NCI-H2107 treated with DMSO at 0.1 percent for 48 hours (cell line): ENCODE measurements around the gene MPPE1.
A peak's percentile ranks its signal among the peaks of the same experiment; 100 is the strongest.
"Not testable (repeated sequence)": the region's sequence is repeated elsewhere in the genome, so short reads cannot be mapped to it uniquely, and the experiment has no call there.

Experiments used
- DNase-seq: peaks from one replicate; lab custom pipeline; 2025; ENCODE audit not compliant: unreplicated experiment; lab: John Stamatoyannopoulos, UW

Gene MPPE1

DNA sequence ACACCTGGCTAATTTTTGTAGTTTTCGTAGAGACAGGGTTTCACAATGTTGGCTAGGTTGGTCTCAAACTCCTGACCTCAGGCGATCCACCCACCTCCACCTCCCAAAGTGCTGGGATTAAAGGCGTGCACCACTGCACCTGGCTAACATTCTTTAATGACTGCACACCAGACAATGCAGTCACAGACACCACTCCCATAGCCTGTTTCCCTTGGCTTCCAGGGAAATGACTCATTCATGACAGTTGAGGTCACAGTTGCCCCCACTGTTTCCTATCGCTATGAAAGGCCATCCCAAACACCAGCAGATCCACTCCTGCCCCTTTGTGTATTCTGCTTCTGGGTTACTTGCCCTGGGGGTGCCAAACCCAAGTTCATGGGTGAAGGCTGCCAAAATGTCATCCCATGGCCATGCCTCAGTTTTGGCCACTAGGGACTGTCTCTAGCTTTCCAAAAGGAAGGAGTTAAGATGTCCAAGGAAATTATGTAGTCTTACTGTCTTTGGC lies 48.2 kb downstream of the MPPE1 start:
- no peak for DNase-seq

DNA sequence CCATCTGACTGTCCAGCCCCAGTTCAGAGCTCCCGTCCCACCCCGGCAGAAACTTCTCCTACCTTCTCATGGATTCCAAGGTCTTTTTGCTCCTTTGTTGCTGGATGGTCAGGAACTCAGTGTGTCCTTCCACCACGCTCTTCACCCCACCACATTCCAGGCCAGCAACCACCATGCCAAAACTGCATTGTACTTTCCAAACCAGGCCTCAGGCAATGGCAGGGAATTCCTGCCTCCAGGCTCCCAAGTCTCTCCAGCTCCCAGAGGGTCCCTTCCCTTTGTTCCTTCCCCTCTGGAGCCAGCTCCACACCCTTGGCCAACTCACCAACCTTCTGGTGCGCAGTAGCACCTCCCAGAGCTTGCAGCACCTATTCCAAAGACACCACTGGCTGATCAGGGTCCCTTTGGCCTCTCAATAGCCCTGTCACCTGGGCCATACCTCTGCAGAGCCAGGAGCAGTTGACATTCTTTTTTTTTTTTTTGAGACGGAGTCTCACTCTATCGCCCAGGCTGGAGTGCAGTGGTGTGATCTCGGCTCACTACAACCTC lies 48.8 kb downstream of the MPPE1 start:
- DNase-seq = no peak

DNA sequence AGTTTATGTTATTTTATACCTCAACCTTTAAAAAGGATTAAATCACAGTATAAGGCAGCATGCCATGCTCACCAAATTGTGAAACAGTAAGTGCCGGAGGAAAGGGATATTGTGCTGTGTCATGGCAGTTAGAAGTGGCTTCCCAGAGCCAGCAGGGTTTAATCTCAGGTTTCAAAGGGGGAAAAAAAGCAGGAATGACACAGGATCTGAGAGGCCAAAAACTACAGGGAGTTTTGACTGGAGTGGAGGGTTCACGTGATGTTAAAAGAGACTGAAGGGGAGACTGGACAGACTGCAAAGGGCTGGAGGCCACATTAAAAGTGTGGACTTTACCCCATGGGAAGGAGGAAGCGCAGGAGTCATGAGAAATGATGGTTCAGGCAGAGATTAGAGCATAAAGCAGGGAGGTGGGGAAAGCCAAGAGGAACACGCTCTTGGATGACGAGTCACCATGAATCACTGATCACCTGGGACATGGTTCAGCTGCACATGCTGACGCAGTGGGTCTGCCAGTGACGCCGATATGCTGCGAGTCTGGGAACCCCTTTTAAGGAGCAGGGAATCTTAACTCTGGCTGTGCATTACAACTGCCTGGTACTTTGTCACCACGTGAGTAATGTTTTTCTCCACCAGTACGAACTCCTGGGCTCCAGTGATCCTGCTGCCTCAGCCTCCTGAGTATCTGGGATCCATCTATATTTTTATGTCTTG lies 50.8 kb downstream of the MPPE1 start:
- peak; percentile 59 for DNase-seq

DNA sequence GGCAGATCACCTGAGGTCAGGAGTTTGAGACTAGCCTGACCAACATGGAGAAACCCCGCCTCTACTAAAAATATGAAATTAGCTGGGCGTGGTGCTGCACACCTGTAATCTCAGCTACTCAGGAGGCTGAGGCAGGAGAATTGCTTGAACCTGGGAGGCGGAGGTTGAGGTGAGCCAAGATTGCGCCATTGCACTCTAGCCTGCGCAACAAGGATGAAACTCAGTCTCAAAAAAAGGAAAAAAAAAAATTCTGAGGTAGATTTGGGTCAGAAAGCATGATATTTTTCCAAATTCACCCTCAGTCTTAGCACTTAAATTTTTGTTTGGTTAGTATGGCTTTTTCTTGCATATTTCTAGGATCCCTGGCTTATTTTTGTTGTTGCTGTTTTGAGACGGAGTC lies 53.6 kb downstream of the MPPE1 start:
- DNase-seq = not testable (repeated sequence)

DNA sequence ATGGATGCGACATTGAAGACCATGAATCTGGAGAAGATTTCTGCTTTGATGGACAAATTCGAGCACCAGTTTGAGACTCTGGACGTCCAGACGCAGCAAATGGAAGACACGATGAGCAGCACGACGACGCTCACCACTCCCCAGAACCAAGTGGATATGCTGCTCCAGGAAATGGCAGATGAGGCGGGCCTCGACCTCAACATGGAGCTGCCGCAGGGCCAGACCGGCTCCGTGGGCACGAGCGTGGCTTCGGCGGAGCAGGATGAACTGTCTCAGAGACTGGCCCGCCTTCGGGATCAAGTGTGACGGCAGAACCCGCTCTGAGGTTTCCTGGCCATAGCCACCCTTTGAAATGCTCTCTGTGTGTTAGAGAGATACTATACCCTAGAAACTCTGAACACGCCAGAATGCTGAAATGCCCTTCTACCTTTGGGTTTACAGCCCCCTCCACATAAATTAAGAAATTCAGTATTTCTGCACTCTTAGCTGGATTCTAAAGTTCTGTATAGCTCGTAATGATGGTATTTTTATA lies 56.2 kb downstream of the MPPE1 start:
- DNase-seq = no peak

DNA sequence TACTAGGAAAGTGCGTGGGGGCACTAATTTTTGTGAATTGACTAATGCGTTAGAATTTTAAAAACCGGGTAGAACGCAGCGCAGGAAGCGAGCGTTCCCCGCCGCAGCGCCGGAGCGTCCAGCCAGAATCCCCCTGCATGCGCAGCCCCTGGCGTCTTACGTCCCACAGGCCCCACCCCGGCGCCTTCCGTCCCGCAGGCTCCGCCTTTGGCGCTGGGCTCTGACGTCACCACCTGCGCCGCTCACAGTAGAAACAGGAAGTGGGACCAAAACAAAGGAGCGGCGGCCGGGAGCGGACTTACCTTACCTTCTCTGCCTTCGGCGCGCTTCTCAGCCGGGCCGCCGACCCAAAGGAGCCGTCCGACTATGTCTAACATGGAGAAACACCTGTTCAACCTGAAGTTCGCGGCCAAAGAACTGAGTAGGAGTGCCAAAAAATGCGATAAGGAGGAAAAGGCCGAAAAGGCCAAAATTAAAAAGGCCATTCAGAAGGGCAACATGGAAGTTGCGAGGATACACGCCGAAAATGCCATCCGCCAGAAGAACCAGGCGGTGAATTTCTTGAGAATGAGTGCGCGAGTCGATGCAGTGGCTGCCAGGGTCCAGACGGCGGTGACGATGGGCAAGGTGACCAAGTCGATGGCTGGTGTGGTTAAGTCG lies 56.8 kb downstream of the MPPE1 start, which contains the start of gene CHMP1B:
TSS of gene CHMP1B (plus strand) at position 268 of the 660 bp plus-strand sequence. CDS start at position 367, 99 bp downstream.
- DNase-seq = peak; percentile 41

DNA sequence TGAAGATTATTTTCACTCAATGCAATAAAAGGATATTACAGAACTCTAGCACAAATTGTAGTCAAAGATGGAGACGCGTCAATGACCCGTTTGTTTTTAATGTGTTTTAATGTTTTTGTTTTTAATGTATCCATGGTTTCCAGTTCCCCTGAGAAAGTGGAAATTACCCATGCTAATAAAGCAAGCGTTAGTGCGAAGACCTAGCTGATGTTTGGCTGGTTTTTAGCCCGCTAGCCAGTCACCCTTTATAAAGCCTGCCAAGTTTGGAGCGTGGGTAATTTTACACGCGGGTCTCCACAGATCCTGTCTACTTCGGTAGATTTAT lies 57.3 kb downstream of the MPPE1 start:
- no peak for DNase-seq

DNA sequence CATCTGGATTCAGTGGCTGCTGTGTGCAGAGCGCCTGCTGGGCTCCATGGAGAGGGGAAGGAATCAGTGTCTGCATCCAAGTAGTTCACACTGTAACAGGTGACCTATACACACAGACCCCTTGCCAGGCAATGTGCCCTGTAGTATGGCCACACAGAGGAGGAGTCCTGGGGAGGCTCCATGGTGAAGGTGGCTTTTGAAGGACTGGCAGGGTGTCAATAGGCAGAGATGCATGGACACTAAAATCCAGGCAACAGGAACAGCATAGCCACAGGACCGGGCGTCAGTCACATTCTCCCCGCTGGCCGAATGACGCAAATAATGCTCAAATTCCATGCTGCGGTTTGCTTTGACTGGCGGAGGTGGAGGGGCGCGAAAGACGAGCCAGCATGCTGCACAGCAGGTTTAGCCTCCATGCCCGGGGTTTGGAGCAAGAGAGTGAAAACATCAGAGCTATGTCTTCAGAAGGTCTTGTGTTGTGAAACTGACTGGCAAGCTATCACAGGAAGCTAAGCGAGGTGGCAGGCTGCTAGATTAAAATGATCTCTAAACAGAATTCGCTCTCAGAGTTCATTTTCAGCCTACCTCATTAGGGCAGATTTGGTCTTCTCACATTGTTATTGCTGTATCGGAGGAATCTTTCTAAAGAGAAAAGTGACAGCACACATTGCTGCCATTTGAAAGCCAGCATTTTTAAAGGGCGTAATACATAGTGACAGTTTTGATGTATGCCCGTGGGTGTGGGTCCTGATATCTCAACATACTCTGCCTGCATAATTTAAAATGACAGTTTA lies 58.1 kb downstream of the MPPE1 start:
- DNase-seq = peak; percentile 45

DNA sequence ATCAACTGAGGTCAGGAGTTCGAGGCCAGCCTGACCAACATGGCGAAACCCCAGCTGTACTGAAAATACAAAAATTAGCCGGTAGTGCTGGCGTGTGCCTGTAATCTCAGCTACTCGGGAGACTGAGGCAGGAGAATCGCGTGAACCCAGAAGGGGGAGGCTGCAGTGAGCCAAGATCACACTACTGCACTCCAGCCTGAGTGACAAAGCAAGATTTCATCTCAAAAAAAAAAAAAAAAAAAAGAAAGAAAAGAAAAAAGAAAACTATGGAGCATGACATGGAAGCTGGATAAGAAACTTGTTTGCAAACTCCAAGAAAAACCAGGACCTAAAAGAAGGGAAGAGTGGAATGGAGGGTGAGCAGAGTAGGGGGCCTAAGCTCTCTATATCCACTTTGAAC lies 58.8 kb downstream of the MPPE1 start:
- DNase-seq = no peak

DNA sequence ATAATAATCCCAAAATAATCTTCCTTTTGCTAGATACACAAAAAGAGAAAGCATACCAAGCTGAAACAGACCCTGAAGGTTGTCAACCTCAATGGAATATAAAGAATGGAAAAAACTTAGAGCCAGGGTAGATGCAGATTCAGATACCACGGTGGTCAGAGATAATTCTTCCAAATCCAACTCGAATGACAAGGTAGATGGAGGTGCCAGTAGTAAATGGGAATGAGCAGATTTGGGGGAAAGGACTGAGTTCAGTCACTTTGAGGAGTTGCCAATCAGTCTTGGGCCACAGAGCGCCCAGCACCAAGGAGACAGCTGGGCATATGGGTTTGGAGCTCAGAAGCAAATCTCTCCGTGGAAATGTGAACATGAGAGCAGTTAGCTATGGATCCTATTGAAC lies 60.3 kb downstream of the MPPE1 start:
- no peak for DNase-seq

DNA sequence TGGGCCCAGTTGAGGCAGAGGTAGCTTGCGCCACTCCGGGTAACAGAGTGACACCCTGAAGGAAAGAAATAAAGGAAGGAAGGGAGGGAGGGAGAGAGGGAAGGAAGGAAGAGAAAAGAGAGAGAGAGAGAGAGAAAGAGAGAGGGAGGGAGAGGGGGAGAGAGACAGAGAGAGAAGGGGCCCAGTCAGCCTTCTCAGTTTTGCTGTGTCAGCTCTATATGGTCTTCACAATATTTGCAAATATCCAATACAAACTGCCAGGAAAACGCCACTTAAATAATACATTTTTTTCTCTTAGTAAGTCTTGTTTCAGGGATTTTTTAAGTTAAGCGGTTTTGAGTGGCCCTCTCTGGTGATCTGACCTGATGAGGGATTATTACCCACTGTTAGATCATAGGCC lies 62.5 kb downstream of the MPPE1 start:
- no peak for DNase-seq

DNA sequence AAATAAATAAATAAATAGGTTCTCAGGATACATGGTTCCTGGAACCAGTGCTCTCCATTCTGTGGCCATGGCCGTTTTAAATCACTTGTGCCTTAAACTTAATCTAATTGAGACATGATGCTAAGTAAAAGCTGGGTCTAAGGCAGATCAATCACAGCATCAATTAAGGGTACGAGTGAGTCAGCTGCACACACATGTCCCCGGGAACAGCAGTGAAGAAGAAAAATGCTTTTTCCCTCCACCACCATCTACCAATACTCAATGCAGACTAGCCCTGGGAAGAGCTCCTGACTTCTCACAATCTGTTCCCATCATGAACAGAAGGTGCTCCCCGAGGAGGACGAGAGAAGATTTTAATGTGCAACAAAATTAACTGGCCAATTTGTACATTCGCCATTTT lies 63.7 kb downstream of the MPPE1 start:
- no peak for DNase-seq

DNA sequence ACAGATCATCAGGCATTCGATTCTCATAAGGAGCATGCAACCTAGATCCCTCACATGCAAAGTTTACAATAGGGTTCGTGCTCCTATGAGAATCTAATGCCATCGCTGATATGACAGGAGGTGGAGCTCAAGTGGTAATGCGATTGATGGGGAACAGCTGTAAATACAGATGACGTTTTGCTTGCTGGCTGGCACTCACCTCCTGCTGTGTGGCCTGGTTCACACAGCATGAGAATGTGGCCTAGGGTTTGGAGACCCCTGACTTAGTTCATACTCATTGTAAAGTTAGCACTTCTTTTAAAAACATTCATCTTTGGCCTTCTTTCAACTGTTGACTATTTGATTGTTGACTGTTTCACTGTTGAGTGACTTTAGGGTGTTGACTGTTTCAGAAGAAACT lies 65.6 kb downstream of the MPPE1 start:
- no peak for DNase-seq

DNA sequence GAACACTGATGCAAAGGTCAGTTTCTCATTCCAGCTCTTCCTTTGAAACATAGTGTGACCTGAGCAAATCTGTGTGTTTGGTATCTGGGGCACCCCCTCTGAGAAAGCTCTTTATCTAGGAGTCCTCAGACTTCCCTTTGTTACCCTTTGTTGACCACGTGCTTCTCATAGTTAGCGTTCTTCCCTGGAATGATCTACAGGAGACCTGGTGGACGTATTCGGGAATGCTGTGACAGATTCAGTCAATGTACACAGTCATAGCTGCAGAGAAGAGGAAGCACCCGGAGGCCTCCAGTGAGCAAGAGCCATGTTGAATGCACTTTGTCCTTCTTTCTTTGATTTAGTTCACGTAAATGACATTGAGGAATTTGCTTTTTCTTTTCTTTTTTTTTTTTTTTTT lies 67.6 kb downstream of the MPPE1 start:
- no peak for DNase-seq

DNA sequence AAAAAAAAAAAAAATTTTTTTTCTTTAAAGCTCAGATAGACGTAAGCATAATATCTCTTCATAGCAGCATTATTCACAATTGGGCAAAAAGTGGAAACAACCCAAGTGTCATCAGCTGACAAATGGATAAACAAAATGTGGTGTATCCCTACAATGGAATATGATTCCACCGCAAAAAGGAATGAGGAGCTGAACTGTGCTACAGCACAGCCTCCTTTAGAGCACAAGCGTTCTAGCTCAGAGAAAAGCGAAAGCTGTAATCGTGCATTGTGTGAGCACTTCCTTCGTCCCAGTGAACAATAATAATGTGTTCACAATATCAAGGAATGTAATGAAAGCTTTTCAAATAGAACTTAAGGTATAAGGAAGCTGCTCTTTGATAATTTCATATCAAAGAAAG lies 68.6 kb downstream of the MPPE1 start:
- no peak for DNase-seq

DNA sequence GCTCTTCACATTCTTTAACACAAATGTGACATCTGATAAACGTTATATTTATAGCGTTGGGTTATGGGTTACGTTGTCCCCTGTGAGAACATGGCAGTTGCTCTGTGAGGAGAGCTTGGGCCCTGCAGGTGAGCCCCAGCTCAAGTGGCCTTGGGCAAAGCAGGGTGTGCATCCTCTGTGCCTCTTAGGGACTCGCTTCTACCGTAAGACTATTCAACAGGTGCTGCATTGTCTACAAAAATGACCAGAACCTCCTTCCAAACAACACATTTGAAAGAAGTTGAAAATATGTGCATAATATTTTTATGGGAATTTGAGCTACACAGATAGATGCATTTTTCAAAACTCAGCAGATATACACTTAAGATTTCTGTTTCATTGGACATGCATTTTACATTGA lies 73.3 kb downstream of the MPPE1 start:
- no peak for DNase-seq
